Activated naive CD4-positive, alpha-beta T cell treated with anti-CD3 and anti-CD28 coated beads, Interleukin-2, amount 50 U/mL, for 72 hours (primary cell): ENCODE data around the gene BBS12. TPM values are rescaled to one million over a fixed set of nuclear protein-coding genes. Genes with fewer than 3 reads are reported as not detected.

Source experiments
- ATAC-seq, 2 donors: fragments of 150-1000 bp; cut with Tn5 transposase; 2 replicates each; pipeline ENCODE4 v1.10.0; 2021; ENCODE audit warnings: mild to moderate bottlenecking in 2 of 2, moderate library complexity in 2 of 2
- DNase-seq, 2 donors: peaks; one replicate each; pipeline ENCODE4 v3.0.0; 2021 to 2022; ENCODE audit warnings: low spot score in 2 of 2
- H3K27ac Mint-ChIP-seq, 2 donors: one replicate each; pipeline ENCODE4 v1.8.0; 2022; ENCODE audit warnings: mild to moderate bottlenecking in 2 of 2, mixed read lengths in 2 of 2
- H3K36me3 Mint-ChIP-seq, 2 donors: one replicate each; pipeline ENCODE4 v1.8.0; 2022; ENCODE audit warnings: mixed read lengths in 2 of 2
- H3K9me3 Mint-ChIP-seq, 2 donors: one replicate each; pipeline ENCODE4 v1.8.0; 2022; ENCODE audit warnings: mixed read lengths in 2 of 2
- total RNA-seq, 2 donors: library from RNA; stranded (reverse); gene quantifications; one replicate each; pipeline ENCODE4 v1.2.3, GENCODE V29; 2022

Gene BBS12
- total RNA-seq, 2 donors from 2014 or later = 0.96 to 5.8 TPM

GRCh38 chr4:122706511-122706910 is 26.0 kb upstream of the BBS12 start:
- no peak for DNase-seq
- no peak for ATAC-seq
- Mint-ChIP-seq H3K27ac (peak overlapping the region; percentile 24 to 99), H3K9me3 (peaks cover 11 to 16% of the 10 kb centered on the region in 2 donors), H3K36me3 (peaks cover 10 to 73% of the 10 kb centered on the region in 2 donors)

GRCh38 chr4:122707497-122707896 is 25.0 kb upstream of the BBS12 start:
- Mint-ChIP-seq H3K36me3 (peaks cover 10 to 73% of the 10 kb centered on the region in 2 donors), H3K9me3 (peaks cover 11 to 12% of the 10 kb centered on the region in 2 donors), H3K27ac (peak overlapping the region; percentile 85 to 90)
- no peak for DNase-seq
- ATAC-seq = no peak

- Mint-ChIP-seq H3K9me3 (peaks cover 8 to 11% of the 10 kb centered on the region in 2 donors), H3K36me3 (peaks cover 12 to 69% of the 10 kb centered on the region in 2 donors), H3K27ac (peak overlapping the region; percentile 99 to 100)
- DNase-seq = no peak
- no peak for ATAC-seq
Observed at GRCh38 chr4:122709236-122709635, 23.3 kb upstream of the BBS12 start.

DNA sequence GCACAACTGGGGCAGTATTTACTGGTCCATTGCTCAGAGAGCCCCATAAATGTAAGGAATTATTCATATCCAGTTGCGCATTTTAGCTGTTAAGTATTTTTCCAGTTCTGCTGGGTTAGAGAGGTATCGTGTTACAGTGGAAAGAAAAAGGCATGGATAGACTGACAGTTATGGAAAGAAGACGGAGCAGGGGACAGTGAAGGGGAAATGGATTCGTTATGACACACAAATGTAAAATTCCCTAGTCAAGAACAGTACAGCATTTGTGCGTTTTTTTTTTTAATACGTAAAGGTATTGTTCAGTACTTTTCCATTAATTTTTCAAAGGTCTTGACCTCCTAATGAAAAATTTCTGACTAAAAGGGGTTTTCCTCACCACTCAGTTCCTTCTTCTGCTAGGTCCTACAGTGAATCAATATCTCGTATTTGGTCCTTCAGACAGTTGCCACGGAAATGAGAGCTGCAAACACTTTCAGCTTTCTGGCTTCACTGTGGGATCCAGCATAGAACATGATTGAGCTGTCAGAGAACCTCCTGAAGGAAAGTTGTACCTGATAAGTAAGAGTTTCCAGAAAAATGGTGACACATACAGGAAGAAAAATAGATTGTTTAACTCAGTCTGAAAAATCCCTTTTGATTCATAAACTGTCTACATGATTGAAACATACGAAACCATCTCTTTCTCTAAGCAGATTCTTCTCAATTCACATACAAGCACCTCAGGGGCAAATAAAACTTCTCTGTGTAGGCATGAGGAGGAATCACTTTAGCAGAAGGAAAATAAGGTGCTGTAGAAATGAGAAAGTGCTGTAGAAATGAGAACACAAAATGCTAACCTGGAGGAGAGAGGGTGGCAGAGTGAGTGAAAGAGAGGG is 21.8 kb upstream of the BBS12 start:
- Mint-ChIP-seq H3K9me3 (peaks cover 0 to 4% of the 10 kb centered on the region in 2 donors), H3K27ac (peak overlapping the region; percentile 99 to 100), H3K36me3 (peaks cover 4 to 54% of the 10 kb centered on the region in 2 donors)
- DNase-seq (peak in 1 of 2 donors; percentile 67), ATAC-seq (peak; percentile 92 to 95)

- Mint-ChIP-seq H3K36me3 (peaks cover 4 to 42% of the 10 kb centered on the region in 2 donors), H3K27ac (peak overlapping the region; percentile 99 to 100), H3K9me3 (peaks cover 0 to 4% of the 10 kb centered on the region in 2 donors)
- DNase-seq (no peak), ATAC-seq (no peak)
Observed at GRCh38 chr4:122711919-122712318, 20.6 kb upstream of the BBS12 start.

- Mint-ChIP-seq H3K36me3 (peaks cover 4 to 33% of the 10 kb centered on the region in 2 donors), H3K27ac (peak overlapping the region; percentile 99 to 100), H3K9me3 (peaks cover 0 to 4% of the 10 kb centered on the region in 2 donors)
- ATAC-seq (peak in 1 of 2 donors; percentile 17), DNase-seq (no peak)
Observed at GRCh38 chr4:122712782-122713181, 19.7 kb upstream of the BBS12 start.

GRCh38 chr4:122715221-122715620 is 17.3 kb upstream of the BBS12 start:
- ATAC-seq = no peak
- peaks cover 0 to 4% of the 10 kb centered on the region in 2 donors for H3K9me3 Mint-ChIP-seq
- H3K36me3 Mint-ChIP-seq = peaks cover 4 to 28% of the 10 kb centered on the region in 2 donors
- DNase-seq = no peak
- H3K27ac Mint-ChIP-seq = peak overlapping the region; percentile 50 to 89

- Mint-ChIP-seq H3K36me3 (peaks cover 4 to 16% of the 10 kb centered on the region in 2 donors), H3K27ac (peak overlapping the region; percentile 11 to 43), H3K9me3 (no peaks in the 10 kb centered on the region)
- ATAC-seq = peak; percentile 82 to 86
- peak in 1 of 2 donors; percentile 73 for DNase-seq
Observed at GRCh38 chr4:122716825-122717448, 15.6 kb upstream of the BBS12 start.

- no peak for DNase-seq
- H3K9me3 Mint-ChIP-seq = no peaks in the 10 kb centered on the region
- no peak for ATAC-seq
- no peak overlapping the region for H3K27ac Mint-ChIP-seq
- H3K36me3 Mint-ChIP-seq = peaks cover 0 to 6% of the 10 kb centered on the region in 2 donors
Observed at GRCh38 chr4:122718281-122718680, 14.2 kb upstream of the BBS12 start.

DNA sequence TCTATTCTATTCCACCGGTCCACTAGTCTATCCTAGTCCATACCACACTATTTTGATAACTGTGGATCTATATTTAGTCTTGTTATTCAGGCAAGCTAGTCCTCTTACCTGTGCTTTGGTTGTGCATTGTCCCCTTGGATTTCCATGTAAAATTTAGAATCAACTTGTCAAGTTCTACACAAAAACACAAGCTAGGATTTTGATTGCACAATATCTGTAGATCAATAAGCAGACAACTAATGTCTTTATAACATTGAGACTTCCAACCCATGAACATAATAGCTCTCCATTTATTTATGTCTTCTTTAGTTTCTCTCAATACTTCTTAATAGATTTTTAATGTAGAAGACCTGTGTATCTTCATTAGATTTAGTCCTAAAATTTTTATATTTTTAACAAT is 10.2 kb upstream of the BBS12 start:
- no peaks in the 10 kb centered on the region for H3K36me3 Mint-ChIP-seq
- ATAC-seq = no peak
- no peak for DNase-seq
- H3K9me3 Mint-ChIP-seq = no peaks in the 10 kb centered on the region
- no peak overlapping the region for H3K27ac Mint-ChIP-seq

DNA sequence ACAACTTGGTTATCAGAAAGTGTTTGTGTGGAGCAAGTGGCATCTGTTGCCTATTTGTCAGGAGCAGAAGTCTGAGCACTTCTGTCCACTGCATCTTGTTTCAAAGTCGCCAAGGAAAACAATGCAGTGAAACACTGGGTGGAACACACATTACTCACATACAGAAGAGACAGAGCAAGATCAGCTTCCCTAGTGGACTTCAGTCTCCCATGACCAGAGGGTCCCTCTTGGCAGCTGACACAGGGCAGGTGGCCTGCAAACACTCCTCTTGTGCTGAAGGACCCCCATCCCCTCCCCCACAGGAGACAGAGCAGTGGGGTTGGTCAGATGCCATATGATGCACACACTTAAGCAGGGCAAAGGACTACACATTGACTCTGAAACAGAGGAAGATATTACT is 3.6 kb upstream of the BBS12 start:
- ATAC-seq (no peak), DNase-seq (no peak)
- H3K36me3 Mint-ChIP-seq = no peaks in the 10 kb centered on the region
- no peak overlapping the region for H3K27ac Mint-ChIP-seq
- no peaks in the 10 kb centered on the region for H3K9me3 Mint-ChIP-seq

DNA sequence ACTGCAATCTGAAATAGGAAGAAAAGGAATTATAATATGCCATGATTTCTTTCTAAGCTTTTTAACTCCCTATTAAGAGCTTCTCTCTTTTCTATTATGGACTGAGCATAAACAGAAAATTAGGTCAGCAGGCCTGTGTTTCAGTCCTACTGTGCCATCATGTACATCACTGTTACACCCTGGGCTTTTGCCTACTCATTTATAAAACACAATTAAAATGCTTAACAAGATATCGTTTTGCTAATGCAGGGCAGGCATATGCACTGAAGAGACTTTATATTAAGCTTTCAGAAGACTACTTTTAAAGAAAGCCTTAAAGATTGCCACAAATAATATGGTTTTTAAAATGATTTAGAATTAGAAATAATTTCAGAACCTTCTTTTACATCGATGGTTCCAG is 828 bp upstream of the BBS12 start:
- Mint-ChIP-seq H3K27ac (peak overlapping the region in 1 of 2 donors; percentile 86), H3K9me3 (no peaks in the 10 kb centered on the region), H3K36me3 (no peaks in the 10 kb centered on the region)
- ATAC-seq (no peak), DNase-seq (no peak)

DNA sequence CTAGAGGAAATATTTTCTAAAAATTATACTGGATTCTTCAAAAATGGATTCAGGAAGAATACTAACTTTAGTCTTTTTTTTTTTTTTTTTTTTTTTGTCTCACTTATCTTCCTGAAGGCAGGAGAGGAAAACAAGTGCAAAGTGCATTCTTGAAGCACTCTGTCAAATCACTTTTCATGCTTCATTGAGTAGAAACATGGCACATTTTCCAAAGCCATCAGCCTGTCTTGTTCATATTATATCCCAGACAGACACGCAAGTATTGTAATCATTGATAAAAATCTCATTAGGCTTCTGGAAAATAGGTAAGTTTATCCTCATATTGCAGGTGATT is 1.2 kb downstream of the BBS12 start:
- peaks cover 0 to 16% of the 10 kb centered on the region in 2 donors for H3K36me3 Mint-ChIP-seq
- ATAC-seq (no peak), DNase-seq (no peak)
- H3K9me3 Mint-ChIP-seq = peaks cover 0 to 5% of the 10 kb centered on the region in 2 donors
- H3K27ac Mint-ChIP-seq = peak overlapping the region in 1 of 2 donors; percentile 86

DNA sequence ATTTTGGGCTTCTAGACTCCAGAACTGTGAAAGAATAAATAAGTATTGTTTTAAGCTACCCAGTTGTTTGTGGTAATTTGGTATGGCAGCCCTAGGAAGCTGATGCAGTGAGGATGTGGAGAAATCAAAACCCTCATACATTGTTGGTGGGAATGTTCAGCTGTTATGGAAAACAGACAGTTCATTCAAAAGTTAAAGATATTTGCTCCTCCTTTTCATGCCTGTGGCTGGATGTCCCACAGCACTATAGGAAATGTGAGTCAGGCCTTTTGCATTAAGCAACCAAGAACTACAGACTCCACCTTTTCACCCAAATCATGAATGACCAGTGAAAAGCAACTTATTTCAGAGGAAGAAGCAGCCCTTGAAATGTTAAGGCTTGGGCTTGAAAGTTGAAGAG is 6.7 kb downstream of the BBS12 start:
- H3K36me3 Mint-ChIP-seq = peaks cover 16 to 39% of the 10 kb centered on the region in 2 donors
- ATAC-seq (no peak), DNase-seq (no peak)
- H3K27ac Mint-ChIP-seq = no peak overlapping the region
- peaks cover 8 to 16% of the 10 kb centered on the region in 2 donors for H3K9me3 Mint-ChIP-seq

GRCh38 chr4:122742933-122743829 is 10.7 kb downstream of the BBS12 start:
- DNase-seq = no peak
- no peak for ATAC-seq
- peaks cover 16 to 45% of the 10 kb centered on the region in 2 donors for H3K36me3 Mint-ChIP-seq
- peaks cover 11 to 24% of the 10 kb centered on the region in 2 donors for H3K9me3 Mint-ChIP-seq
- H3K27ac Mint-ChIP-seq = no peak overlapping the region

DNA sequence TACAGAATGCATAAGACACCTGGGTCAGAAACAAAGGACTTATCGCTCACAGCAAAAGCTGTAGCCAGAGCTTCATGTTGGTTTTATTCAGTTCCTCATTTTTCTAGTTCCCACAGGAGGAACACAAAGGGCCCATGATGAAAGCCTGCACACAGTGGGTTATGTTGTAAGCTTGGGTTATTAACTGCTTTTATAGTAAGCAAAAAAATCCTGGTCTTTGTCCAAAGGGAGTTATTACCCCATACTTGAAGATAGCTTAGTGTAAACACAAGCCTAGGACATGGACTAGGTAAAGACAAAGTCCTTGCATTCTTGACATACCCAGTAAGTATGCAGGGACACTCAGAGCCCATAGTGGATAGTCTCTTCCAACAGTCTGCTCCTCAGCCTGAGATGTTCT is 11.7 kb downstream of the BBS12 start:
- peaks cover 11 to 16% of the 10 kb centered on the region in 2 donors for H3K9me3 Mint-ChIP-seq
- H3K36me3 Mint-ChIP-seq = peaks cover 16 to 36% of the 10 kb centered on the region in 2 donors
- DNase-seq = no peak
- H3K27ac Mint-ChIP-seq = no peak overlapping the region
- ATAC-seq = no peak
